PC-3 (cell line): ENCODE measurements around the gene THAP7.

Experiments
- CTCF ChIP-seq: fragments of 300-600 bp; sonication (generic); conservative IDR thresholded peaks from 2 replicates; pipeline ENCODE4 v1.5.1; 2017; ENCODE audit warnings: antibody characterized with exemption, low read depth, mild to moderate bottlenecking, low read length
- EZH2 ChIP-seq: fragments of 300-600 bp; sonication (generic); IDR thresholded peaks from one replicate; pipeline ENCODE4 v1.6.1; 2017; ENCODE audit warnings: antibody characterized with exemption, mild to moderate bottlenecking, low read length; ENCODE audit not compliant: unreplicated experiment

DNA sequence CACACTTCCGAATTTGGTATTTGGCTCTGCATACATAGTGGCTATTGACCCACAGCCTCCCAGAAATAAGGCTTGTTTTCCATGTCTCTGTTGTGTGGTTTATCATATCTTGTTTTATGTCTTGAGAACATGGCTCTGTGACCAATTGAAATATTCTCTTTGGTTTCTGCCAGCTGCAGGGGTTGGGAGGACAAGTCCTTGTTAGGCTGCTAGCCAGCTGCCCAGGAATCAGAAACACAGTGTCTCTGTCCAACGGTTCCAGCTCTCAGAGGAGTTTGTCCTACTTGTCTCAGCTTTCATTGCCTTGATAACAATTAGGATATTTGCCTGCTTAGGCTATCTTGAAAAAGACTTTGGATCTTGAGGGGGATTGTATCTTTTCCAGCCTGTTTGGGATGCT, 36.5 kb upstream of the THAP7 start:
- TF ChIP-seq CTCF, result no peak
- no peak for TF ChIP-seq EZH2
